GM10248 (cell line): ENCODE data around the gene ZNF12.

Source experiments
- CTCF ChIA-PET: fragments of 300-600 bp; sonication (Branson Sonifier 250); formaldehyde crosslinking; extraction: SDS; loops from one replicate; lab custom pipeline; 2021; ENCODE audit warnings: antibody characterized with exemption; lab: Yijun Ruan, JAX
- POLR2A ChIA-PET: fragments of 350-650 bp; sonication (Branson Sonifier 250); formaldehyde crosslinking; extraction: SDS; loops from one replicate; lab custom pipeline; 2020; ENCODE audit warnings: antibody characterized with exemption; lab: Yijun Ruan, JAX
- DNase-seq: peaks from one replicate; pipeline ENCODE4 v3.0.0; 2012; ENCODE audit errors: extremely low spot score
- TF ChIP-seq, protein P1 (sequence below): IDR thresholded peaks from 2 replicates; pipeline ENCODE4 v1.5.1; 2012; ENCODE audit warnings: mild to moderate bottlenecking, low read depth; ENCODE audit errors: extremely low read depth, missing control alignments, control extremely low read depth

ZNF12 gene

DNA sequence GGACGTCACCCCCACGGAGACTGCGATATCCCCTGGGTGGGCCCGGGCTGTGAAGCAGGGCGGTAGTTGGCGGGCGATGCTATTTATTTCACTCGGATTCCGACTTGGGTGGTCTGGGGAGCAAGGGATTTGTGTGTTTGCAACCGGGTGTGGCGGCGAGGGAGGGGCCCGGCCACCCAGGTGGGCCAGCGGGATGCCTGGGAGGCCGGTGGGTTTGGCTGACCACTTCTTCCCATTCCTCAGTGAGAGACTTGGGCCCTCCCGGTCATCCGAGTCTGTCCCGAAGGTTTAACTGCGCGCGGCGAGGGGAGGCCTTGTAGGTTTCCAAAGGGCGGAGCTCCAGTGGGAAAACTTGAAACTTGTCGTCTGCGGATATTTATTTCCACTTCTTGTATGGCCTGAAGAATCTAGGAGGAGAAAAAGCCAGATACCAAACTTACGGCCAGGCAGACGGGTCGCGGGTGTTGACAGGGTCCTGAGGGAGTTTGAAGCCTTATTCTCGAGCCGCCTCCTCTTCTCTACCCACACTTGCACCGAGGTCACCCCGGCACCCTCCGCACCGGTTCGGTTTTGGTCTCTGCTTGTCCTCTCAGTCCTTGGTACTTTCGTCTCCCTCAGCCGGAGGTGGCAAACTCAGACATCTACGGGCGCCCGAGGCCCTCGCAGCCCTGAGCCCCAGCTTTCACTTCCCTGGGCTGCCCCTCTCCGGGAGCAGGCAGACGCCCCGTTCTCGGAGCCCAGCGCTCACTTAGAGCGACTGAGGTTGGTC lies 51.7 kb downstream of the ZNF12 start:
- POLR2A ChIA-PET, result no interaction called here
- TF ChIP-seq, protein P1, sequence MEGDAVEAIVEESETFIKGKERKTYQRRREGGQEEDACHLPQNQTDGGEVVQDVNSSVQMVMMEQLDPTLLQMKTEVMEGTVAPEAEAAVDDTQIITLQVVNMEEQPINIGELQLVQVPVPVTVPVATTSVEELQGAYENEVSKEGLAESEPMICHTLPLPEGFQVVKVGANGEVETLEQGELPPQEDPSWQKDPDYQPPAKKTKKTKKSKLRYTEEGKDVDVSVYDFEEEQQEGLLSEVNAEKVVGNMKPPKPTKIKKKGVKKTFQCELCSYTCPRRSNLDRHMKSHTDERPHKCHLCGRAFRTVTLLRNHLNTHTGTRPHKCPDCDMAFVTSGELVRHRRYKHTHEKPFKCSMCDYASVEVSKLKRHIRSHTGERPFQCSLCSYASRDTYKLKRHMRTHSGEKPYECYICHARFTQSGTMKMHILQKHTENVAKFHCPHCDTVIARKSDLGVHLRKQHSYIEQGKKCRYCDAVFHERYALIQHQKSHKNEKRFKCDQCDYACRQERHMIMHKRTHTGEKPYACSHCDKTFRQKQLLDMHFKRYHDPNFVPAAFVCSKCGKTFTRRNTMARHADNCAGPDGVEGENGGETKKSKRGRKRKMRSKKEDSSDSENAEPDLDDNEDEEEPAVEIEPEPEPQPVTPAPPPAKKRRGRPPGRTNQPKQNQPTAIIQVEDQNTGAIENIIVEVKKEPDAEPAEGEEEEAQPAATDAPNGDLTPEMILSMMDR, result no peak
- CTCF ChIA-PET, result no interaction called here
- DNase-seq, result no peak

DNA sequence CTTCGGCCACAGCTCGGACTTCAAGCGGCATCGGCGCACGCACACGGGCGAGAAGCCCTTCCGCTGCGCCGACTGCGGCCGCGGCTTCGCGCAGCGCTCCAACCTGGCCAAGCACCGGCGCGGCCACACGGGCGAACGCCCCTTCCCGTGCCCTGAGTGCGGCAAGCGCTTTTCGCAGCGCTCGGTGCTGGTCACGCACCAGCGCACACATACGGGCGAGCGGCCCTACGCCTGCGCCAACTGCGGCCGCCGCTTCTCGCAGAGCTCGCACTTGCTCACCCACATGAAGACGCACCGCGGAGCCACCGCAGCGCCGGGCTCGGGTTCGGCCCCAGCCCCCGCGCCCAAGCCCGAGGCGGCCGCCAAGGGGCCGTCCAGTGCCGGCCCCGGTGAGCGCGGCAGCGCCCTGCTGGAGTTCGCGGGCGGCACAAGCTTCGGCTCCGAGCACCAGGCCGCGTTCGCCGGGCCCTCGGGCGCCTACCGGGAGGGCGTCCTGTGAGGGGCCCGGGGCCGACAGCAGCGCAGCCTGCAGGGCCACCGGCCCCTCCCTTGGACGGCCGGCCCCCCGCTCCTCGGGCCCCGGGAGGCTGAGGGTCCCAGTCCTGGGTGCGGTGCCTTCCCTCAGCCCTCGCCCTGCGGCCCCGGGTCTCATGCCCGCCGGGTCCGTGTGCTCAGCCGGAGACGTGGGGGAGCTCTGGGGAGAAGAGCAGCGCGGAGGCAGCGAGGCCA lies 52.5 kb downstream of the ZNF12 start:
- ChIA-PET CTCF (no interaction called here), POLR2A (no interaction called here)
- no peak for DNase-seq
- TF ChIP-seq, protein P1, result no peak

DNA sequence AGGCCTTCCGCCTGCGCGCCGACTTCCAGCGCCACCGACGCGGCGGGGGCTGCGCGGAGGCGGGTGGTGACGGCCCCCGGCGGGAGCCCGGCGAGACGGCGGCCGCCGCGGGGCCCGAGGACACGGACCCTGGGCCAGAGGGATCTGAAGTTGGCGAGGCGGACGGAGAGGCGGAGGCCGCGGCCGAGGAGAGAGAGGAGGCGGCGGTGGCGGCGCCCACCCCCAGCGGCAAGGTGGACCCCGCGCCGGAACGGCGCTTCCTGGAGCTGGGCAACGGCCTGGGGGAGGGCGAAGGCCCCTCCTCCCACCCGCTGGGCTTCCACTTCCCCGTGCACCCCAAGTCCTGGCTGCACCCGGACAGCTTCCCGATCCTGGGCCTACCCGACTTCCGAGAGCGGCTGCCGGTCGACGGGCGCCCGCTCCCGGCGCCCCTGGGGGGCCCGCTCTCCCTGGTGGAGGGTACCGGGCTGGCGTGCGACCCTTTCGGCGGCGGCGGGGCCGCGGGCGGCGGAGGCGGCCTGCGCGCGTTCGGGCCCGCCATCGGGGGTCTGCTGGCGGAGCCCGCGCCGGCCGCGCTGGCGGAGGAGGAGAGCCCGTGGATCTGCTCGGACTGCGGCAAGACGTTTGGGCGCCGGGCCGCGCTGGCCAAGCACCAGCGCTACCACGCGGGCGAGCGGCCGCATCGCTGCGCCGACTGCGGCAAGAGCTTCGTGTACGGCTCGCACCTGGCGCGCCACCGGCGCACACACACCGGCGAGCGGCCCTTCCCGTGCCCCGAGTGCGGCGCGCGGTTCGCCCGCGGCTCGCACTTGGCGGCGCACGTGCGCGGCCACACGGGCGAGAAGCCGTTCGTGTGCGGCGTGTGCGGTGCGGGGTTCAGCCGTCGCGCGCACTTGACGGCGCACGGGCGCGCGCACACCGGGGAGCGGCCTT lies 53.4 kb downstream of the ZNF12 start:
- no peak for DNase-seq
- ChIA-PET CTCF (no interaction called here), POLR2A (no interaction called here)
- TF ChIP-seq, protein P1, result no peak

DNA sequence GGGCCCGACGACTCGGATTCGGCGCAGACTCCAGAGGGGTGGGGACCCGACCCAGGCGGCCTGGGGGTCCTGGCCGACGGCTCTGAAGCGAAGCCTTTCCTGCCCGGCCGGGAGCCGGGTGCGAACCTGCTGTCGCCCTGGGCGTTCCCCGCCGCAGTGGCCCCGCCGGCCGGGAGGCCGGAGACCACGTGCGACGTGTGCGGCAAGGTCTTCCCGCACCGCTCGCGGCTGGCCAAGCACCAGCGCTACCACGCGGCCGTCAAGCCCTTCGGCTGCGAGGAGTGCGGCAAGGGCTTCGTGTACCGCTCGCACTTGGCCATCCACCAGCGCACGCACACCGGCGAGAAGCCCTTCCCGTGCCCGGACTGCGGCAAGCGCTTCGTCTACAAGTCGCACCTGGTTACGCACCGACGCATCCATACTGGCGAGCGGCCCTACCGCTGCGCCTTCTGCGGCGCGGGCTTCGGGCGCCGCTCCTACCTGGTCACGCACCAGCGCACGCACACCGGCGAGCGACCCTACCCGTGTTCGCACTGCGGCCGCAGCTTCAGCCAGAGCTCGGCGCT lies 54.2 kb downstream of the ZNF12 start:
- POLR2A ChIA-PET, result no interaction called here
- no peak for DNase-seq
- TF ChIP-seq, protein P1, result no peak
- CTCF ChIA-PET, result no interaction called here

DNA sequence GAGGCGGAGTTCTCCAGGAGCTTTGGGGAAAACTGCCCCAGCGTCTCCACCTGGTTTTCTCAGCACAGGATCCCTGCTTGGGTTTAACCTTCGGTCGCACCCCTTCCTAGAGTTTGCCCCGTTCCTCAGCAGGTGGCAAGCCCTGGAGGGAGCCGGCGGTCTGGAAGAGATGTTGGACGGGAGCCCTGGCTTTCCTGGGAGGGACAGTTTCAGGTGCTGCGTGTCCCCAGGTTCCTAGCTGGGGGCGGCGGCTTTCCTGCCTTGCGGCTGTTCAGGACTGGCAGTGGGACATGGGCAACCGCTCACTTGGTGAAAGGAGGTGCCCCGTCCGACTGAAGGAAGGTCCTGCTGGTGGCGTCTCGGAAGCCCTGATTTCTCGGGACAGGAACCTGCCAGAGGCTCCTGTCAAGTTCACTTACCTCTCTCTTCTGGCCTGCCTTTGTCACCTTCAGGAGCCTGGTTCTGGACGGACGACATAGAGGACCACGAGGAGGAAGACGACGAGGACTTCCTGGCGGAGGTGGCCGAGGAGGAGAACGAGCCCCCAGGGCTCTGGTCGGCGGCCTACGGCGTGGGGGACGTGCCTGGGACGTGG lies 54.8 kb downstream of the ZNF12 start:
- ChIA-PET POLR2A (no interaction called here), CTCF (no interaction called here)
- TF ChIP-seq, protein P1, result no peak
- no peak for DNase-seq
